HG03342 (cell line): ENCODE results near the gene C2orf49.

Source experiments
- ATAC-seq: cut with Tn5 transposase; IDR thresholded peaks from one replicate; pipeline ENCODE4 v1.9.1; 2021; ENCODE audit warnings: mild to moderate bottlenecking, moderate library complexity; ENCODE audit not compliant: unreplicated experiment

Gene C2orf49

DNA sequence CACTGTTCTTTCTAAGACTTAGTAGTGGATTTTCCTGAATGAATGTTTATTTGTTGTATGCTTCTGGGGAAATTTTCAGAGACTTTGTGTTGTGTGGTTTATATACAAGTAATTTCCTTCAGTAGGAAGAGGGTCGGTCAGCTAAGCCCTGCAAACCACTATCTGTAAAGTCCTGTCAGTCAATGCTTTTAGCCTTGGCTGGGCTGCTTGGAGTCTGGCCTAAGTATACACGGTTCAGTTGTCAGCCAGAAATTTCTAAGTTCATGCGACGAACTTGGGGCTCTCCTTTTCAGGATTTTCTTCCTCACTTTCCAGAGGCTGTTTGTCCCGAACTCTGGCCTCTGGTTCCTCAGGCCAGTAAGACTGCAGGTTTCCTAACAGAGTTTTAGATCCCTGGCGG is 21.3 kb downstream of the C2orf49 start:
- ATAC-seq: no peak

DNA sequence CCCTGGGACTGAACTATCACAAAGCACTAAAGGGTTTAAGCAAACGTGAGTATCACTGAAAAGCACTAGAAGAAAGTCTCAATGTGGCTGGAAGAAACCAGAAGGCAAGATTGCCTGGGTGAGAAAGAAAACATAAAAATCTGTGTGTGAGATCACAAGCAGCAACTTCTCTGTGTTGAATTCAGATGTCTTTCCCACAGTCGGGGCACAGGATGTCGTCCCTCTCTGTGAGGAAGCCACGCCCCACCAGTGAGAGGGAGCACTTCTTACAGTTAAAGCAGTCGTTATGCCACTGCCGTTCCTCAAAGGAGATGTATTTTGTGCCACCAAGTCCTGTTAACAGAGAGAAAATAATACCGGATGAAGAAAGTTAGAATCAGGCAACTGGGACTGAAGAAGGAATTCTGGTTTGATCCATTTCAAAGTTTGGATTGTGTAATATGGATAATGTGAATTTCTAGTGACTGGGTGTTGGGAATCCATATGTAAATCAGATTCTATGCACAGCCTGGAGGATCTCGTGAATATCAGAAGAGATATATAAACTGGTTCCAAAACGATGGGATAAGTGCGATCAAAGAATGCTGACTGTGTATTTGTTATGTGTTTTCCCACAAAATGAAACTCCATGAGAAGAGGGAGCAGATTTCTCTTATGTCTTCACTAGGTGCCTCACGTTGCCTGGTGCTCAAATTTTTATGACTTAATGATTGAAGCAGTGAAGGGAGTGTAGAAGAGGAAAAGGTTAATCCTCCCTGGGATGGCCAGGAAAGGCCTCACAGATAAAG is 24.0 kb downstream of the C2orf49 start:
- ATAC-seq: no peak

DNA sequence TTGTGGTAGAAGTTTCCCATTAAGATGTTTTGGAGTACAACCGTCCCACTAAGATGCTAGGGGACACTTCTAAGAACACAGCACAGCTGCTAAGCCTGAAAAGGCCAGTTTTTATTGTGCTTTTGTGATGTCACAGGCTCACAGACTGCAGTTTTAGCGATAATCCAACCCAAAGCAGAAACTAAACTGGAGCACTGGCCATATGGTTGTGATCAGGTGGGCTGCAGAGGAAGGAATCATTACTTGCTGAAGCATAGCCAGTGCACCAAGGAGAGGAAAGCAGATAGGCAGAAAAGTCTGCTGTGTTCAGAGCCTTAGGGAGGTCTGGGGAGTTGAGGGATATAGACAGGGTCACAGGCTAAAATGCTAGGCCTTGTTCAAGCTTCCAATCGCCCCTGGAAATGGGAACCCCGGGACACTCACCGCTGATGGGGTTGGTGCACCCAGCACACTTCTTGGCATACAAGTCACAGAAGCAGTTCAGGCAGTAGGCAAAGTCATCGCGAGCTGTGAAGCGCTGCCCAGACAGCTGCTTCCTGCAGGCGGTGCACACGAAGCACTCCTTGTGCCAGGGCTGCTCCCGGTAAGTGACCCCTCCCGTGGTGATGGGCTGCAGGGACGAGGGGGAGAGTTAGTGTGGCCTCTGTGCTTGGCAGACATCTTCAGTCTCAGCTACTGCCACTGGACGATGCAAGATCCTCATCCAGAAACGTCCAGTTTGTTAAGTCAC is 25.7 kb downstream of the C2orf49 start:
- no peak for ATAC-seq

DNA sequence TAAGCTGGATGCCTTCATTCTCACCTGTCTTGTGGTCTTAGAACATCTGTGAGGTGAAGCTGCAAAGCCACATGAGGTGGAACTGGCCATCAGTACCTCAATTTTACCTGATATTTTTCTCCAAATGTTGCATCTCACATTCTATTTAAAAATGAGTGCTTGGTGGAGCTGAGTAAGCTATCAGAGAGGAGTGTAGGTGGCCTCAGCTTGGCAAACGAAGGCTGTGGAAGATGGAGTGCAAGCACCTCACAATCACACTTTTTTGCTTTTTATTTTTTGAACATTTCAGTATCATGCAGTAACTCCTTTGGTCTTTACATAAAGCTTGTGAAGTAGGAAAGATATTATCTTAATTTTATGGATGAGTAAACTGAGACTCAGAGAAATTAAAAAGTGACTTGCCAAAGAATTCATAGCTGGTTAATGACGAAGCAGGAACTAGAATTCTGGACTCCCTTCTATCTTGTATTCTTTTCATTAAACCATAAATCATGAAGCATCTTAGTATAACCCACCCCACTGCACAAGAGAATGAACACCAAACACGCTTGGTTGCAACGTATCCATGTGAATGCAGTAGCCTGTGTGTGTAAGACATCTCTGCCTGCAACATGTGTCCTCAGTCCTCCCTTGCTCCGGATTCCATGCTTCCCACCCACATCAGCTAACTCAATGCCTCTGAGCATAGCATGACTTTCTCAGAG is 27.2 kb downstream of the C2orf49 start:
- ATAC-seq: no peak

DNA sequence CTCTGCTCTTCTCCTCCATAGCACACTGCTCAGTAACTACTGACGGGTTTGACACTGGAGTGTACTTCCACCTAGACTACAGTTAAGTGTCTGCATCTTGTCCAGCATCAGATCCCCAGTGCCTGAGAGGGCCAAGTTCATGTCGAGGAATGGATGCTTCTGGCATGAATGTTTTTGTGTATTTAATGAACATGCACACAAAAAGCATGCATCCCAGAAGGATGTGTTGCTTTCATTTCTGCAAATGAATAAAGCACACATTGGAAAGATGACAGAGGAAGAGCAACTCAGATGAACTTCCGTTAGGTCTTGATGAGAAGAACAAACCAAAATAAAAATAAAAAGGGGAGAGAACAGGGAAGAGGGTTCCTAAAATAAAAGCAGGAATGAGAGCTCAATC is 27.9 kb downstream of the C2orf49 start:
- ATAC-seq: no peak

DNA sequence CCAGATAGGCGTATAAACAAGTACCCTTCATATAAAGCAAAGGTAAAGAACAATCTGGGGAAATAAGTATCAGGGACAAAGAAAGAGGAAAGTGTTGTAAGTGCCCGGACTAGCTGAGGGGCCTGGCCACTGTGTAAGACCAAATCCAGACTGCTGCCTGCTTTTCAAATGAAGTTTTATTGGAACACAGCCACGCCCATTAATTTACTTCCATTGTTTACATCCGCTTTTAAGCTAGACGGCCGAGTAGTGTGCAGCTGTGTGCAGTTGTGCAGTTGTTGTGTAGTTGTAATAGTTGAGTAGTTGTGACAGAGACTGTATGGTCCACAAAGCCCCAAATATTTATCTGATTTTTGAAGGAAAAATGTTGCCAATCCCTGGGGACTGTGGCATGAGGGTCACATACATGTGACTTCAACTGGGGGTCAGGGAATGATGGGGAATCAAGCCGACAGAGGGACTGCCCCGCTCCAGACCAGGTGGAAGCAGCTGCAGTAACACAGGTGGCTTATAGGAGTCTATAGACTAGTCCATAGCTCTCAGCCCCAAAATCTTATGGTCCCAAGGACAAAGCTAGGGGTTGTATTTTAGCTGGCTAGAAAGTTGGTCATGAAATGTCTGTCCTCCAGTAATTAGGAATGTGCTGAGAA is 31.5 kb downstream of the C2orf49 start:
- no peak for ATAC-seq

DNA sequence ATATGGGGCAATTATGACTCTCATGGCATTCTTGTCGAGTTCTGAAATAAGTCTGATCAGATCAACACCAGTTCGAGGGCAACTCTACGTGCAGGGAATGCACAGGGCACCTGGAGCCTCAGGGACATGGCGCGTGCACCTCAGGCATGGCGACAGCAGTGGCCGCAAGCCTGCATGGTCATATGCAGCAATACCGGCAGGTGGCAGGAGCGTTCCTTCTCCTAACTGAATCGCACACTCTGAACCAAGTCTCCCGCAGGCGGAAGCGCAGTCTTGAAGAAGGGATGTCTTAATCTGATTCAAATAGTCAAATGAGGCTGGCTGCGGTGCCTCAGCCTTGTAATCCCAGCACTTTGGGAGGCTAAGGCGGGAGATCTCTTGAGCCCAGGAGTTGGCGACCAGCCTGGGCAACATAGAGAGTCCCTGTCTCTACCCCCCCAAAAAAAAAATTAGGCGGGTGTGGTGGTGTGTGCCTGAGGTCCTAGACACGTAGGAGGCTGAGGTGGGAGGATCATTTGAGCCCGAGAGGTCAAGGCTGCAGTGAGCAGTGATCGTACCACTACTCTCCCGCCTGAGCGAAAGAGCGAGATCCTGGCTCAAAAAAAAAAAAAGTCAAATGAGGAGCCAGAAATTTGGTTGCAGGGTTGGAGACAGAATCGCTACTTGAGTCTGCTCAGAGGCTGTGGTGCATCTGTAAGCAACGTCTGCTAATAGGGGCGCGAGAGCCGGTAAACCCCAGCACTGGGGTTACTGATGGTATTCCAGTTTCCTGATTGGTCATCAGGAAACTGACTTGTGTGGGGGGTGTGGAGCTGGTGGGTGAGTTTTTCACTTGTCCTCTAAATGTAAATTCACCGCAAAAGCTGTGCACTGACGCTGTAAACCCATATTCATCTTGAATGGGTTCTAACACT is 32.7 kb downstream of the C2orf49 start:
- ATAC-seq: peak; percentile 95

DNA sequence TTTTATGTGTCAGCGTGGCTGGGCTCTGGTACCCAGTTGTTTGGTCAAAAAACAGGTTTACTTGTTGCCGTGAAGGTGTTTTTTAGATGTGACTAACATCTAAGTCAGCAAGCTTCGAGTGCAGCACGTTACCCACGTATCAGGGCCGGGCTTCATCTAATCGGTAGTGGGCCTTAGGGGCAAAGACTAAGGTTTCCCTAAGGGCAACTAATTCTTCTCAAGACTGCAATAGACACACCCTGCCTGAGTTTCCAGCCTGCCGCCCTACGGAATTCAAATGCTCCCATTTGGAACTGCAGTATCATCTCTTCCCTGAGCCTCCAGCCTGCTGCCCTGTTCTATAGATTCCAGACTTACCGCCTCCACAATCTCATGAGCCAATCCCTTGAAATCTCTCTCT is 33.8 kb downstream of the C2orf49 start:
- no peak for ATAC-seq

DNA sequence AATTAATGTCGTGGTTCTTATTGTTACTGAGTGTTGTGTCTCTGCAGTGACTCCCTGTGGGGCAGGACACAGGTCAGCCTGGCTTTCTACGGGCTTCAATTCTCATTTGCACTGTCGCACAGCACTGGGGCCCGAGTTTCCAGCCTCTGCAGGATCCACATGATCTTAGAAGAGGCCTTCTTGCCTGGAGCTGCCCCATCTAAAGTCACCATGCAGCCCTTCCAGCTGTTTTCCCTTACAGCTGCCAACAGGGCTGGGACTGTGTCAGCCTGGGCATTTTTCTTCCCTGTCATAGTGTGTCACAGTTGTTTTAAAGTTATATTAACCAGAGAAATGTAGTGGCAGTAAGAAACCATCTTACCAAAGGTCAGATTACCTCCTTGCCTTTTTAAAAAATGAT is 34.5 kb downstream of the C2orf49 start:
- no peak for ATAC-seq

DNA sequence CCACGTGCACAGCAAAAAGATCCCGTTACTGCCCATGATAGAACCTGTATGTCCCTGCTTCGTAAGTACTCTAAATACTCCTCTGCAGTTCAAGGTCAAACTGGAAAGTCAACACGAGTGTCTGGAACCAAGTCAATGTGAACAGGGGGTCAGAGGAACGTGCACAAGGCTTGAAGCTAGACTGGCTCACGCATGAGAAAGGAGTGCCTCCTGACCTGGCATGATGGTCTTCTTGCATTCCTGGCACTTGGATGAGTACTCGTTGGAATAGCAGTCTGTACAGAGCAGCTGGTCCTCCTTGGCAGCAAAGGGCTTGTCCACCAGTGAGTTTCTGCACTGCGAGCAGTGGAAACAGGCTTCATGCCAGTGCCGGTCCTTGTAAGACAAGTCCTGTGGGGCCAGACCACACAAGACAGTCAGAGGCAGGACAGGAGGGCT is 36.0 kb downstream of the C2orf49 start:
- no peak for ATAC-seq

DNA sequence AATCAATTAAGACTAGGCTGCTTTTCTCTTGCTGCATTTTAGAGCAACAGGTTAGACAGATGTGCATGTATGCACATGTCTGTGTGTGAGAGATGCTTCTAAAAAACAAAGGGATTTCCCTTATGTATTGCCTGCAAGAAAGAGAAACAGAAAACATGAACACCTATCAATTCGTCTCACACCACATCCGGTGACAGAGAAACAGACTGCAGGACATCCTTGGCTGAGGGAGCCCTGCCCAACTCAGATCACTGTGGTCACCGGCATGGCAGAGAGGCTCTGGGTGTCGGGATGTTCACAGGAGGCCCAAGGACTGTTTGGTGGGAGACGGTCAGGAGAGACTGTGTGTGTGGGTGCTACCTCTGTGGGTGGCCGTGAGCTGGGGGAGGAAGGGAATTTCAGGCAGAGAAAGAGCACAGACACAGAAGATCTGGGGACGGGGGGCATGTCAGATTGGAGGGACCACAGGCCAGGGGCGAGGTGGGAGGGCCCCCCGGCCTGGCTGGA is 36.6 kb downstream of the C2orf49 start:
- peak; percentile 58 for ATAC-seq

DNA sequence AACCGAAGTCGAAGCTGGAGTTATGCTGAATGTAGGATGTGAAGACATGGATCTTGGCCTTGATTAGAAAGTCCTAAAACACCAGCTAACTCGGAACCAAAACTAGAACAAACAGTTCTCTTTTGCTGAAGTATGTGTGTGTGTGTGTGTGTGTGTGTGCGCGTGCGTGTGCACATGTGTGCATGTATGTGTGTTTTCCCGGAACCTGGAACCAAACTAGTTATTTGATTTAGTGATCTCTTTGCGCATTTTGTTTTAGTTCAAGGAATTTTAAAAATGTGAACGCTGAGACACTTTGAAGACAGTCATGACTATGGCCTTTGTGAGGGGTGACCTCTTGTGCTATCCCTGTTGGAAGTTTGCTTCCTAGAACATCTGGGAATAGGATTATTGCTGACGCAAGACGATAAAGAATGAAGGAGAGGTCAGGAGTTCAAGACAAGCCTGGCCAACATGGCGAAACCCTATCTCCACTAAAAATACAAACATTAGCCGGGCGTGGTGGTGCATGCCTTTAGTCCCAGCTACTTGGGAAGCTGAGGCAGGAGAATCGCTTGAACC is 37.7 kb downstream of the C2orf49 start:
- ATAC-seq: no peak

DNA sequence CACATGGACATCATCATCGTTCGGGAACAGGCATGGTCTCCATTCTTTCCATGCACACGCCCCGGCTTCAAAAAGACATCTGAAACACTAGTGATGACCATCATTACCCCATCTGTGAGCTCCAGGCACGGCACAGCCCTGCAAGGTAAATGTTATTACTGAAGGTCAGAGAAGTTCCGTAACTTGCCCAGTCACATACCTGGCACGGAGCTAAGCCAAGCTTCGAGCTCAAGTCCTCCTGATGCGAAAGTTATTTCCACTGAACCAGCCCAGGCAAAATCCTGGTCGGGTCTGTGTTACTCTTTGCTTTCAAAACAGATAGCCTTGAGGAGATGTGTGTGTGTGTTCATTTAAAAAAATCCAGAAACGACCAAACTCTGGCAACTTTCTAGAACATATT is 38.7 kb downstream of the C2orf49 start:
- ATAC-seq: no peak

DNA sequence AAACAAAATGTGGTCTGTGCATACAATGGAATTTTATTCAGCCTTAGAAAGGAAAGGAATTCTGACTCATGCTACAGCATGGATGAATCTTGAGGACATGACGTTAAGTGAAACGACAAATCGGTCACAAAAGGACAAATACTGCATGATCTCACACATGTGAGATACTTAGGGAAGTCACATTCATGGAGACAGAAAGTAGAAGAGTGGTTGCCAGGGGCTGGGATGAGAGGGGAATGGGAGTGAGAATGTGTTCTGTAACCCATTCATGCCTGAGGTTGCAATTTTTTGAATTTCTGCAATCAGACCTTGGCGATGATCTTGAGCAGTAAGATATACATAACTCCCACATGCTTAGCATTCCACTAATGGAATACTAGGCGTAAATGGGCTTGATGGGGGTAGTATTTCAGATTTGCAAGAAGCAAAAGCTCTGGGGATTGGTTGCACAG is 39.5 kb downstream of the C2orf49 start:
- ATAC-seq: no peak

DNA sequence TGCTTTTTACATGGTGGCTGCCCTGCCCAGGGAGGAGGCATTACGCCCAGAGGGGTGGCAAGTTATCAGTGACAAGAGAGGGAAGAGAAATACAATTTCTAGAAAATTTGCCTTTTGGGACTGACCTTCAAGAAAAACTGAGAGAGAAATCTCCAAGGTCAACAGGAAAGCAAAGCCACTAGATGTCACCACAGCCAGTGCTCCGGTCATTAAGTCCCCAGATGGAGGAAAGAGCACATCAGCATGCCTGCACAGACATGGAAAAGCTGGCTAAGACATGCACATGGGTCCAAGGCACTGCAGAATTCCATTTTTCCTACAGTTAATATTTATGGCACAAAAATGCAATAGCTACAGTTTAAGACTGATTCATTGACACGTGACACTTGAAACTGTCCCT is 40.5 kb downstream of the C2orf49 start:
- ATAC-seq: no peak

DNA sequence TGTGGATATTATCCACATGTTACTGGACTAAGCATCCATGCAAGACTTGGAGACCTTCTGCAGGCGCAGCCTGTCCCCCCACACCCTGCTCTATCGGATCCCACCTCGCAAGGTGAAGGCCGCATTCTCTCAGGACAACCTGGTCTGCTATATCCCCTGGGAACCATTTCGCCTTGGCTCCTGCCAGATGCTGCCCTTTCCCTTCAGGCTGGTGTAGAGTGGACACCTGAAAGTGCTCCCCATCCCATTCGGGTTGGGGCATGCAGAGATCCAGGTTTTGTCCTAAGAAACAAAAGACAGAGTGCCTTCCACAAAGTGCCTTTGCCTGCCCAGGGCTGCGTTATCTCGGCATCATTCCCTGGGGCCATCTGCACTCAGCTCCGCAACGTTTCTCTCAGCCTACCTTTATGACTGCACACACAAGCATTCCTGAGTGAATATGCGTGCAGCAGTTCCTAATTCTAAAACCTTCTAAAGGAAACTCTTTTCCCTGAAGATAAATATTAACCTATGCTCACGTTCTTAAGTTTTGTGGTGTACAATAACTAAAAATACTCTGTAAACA is 41.0 kb downstream of the C2orf49 start:
- ATAC-seq: no peak

DNA sequence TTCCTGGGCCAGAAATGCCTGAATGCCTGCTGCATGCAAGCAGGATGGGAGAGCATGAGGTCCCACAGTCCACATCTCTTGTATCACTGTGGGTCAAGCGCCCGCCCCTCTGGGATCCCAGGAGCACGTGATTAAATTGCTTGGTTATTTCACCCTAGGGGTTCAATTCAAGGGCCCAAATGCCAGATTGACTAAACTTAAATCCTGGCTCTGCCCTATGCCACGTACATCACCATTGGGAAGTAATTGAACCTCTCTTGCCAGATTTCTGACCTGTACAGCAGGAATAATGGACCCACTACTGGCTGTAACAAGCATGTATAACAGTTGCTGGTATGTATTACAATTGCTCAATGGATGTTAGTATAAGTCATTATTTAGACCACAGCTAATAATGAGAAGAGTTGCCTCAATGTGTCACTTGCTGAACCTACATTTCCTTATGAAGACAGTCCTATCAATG is 41.6 kb downstream of the C2orf49 start:
- ATAC-seq: no peak

DNA sequence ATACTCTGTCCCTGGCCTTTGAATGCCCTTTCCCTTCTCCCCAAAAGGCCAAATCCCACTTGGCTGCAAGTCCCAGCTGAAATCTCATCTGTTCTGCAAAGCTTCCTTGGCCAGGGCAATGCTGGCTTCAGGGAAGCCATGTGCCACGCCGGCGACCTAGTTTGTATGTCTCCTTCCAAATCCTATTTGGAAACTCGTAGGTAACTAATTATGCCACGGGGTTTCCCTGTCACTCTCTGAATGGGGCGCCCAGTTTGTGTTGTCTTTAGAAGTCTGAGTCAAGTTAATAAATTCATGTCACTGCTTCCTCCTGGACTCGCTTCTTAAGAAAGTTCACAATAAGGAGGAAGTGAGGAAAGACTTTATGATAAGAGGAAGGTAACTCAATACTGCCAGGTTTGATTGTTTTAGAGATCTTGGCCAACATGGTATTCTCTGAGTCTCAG is 42.4 kb downstream of the C2orf49 start:
- no peak for ATAC-seq

DNA sequence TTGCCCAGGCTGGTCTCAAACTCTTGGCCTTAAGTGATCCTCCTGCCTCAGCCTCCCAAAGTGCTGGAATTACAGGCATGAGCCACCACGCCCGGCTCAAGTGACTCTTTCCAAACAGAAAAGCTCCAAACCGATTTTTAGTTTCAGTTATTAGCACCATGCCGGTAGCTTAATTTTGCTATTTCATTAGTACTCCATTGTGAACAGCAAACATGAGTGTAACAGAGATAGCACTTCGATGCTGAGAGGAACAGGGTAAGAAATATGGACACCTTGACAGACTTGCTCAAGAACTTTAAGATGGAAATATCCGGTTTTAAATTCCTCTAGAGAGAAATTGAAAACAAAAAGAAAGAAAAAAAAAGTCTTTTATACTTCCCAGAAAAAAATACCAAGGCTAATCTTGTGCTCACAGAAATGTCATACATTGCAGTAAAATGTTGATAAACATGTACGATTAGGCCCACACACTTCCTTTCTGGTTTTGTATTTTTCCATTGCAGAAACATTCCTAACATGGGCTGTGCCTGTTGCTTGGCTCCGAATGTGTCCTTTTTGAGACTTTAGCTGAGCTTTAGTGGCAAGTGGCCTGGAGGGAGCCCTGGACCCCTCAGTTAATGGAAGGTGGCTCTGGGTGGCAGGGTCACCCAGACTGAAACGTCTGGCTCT is 43.2 kb downstream of the C2orf49 start:
- no peak for ATAC-seq
